Lung (tissue), 12 donors: ENCODE results near the gene MAPKAPK3. TPM values are rescaled to one million over a fixed set of nuclear protein-coding genes. Genes with fewer than 3 reads are reported as not detected.

ENCODE experiments used
- ATAC-seq: fragments of 200-7000 bp; cut with Tn5 transposase; one replicate; pipeline ENCODE4 v1.9.1; 2020; ENCODE audit warnings: moderate number of reproducible peaks; ENCODE audit not compliant: insufficient read depth, low FRiP score
- DNase-seq, 3 donors: peaks; one replicate each; pipeline ENCODE4 v3.0.0-alpha.2; 2013 to 2017
- H3K27ac ChIP-seq, 2 donors: one replicate each; pipeline ENCODE4 v1.5.1; 2013; ENCODE audit warnings: mild to moderate bottlenecking in 2 of 2, moderate library complexity in 2 of 2, control low read depth in 1 of 2, inconsistent platforms in 1 of 2, low read depth in 1 of 2, low read length in 1 of 2
- H3K27me3 ChIP-seq, 3 donors: one replicate each; pipeline ENCODE4 v1.5.1; 2013; ENCODE audit warnings: low read length in 2 of 3; ENCODE audit not compliant: control insufficient read depth in 3 of 3, insufficient read depth in 3 of 3
- H3K36me3 ChIP-seq, 4 donors: one replicate each; pipeline ENCODE4 v1.5.1; 2013; ENCODE audit warnings: low read length in 4 of 4, mild to moderate bottlenecking in 1 of 4, moderate library complexity in 1 of 4; ENCODE audit not compliant: control insufficient read depth in 4 of 4, insufficient read depth in 4 of 4
- H3K4me1 ChIP-seq, 5 donors: one replicate each; pipeline ENCODE4 v1.5.1; 2013; ENCODE audit warnings: low read length in 5 of 5, mild to moderate bottlenecking in 2 of 5, moderate library complexity in 1 of 5; ENCODE audit not compliant: control insufficient read depth in 5 of 5, insufficient read depth in 5 of 5
- H3K4me3 ChIP-seq: one replicate; pipeline ENCODE4 v1.5.1; 2013; ENCODE audit warnings: mild to moderate bottlenecking, control low read depth, moderate library complexity
- H3K9ac ChIP-seq, 2 donors: one replicate each; pipeline ENCODE4 v1.5.1; 2013; ENCODE audit warnings: low read length in 2 of 2, control low read depth in 1 of 2; ENCODE audit not compliant: insufficient read depth in 1 of 2
- H3K9me3 ChIP-seq, 4 donors: one replicate each; pipeline ENCODE4 v1.5.1; 2013; ENCODE audit warnings: low read length in 3 of 4, mild to moderate bottlenecking in 1 of 4, moderate library complexity in 1 of 4; ENCODE audit not compliant: control insufficient read depth in 4 of 4, insufficient read depth in 3 of 4
- WGBS, 2 donors: extraction: QIAGEN DNeasy Blood & Tissue Kit; methylation state at CpG; one replicate each; pipeline ENCODE4 v1.1.7; 2013; 5-methylcytosine and 5-hydroxymethylcytosine counted together
- polyA plus RNA-seq, 2 donors: library from polyadenylated mRNA; stranded (reverse); fragments of 200-250 nt; gene quantifications; one replicate each; pipeline ENCODE4 v1.2.1, GENCODE V29; 2013
- total RNA-seq, 2 donors: library from RNA; depleted of rRNA in 1 of 2; stranded (reverse); fragments of >200 nt in 1 of 2; gene quantifications; one replicate each; pipeline ENCODE4 v1.2.1, GENCODE V29; 2014 to 2021
- TF ChIP-seq, protein P1 (sequence below): IDR thresholded peaks from 2 replicates; pipeline ENCODE4 v1.5.1; 2012; ENCODE audit warnings: mild to moderate bottlenecking; ENCODE audit errors: control extremely low read depth, extremely low read depth
- donor health status: control.
- donor health status: control.
- donor health status: Bipolar disorder and iron deficiency.
- donor health status: healthy.
- donor health status: DM: yes; HTN: yes; CAD: no.

Gene MAPKAPK3
- total and polyA plus RNA-seq, 4 donors = 23.6 to 96.1 (median 71.4) TPM

DNA sequence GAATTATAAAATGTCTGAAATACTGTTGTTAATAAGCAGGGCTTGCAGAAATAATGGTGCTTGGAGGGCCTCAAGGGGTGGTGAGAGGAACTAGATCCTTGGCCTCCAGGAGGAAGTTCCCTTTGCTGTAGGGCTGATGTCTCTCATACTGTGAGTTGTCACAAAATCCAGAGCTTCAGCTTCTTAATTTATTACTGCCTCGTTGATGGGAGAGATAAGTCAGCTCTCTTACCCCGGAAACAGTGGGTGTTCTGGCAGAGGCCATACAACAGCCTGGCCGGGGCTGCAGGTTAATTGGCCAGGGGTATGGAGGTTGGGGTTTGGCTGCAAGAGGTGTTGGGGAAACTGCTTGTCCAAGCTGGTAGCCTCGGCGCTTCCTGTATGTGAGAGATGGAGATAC, 15.5 kb downstream of the MAPKAPK3 start:
- no peak for DNase-seq
- H3K9me3 ChIP-seq = no peaks in the 10 kb centered on the region
- H3K27me3 ChIP-seq = no peaks in the 10 kb centered on the region
- H3K36me3 ChIP-seq = peaks cover 0 to 4% (median 0%) of the 10 kb centered on the region in 4 donors
- H3K4me1 ChIP-seq = peaks cover 0 to 26% (median 5%) of the 10 kb centered on the region in 5 donors
- WGBS, 2 donors = 14 to 43% methylated on average over 5 of the region's 5 CpGs
- TF ChIP-seq, protein P1, sequence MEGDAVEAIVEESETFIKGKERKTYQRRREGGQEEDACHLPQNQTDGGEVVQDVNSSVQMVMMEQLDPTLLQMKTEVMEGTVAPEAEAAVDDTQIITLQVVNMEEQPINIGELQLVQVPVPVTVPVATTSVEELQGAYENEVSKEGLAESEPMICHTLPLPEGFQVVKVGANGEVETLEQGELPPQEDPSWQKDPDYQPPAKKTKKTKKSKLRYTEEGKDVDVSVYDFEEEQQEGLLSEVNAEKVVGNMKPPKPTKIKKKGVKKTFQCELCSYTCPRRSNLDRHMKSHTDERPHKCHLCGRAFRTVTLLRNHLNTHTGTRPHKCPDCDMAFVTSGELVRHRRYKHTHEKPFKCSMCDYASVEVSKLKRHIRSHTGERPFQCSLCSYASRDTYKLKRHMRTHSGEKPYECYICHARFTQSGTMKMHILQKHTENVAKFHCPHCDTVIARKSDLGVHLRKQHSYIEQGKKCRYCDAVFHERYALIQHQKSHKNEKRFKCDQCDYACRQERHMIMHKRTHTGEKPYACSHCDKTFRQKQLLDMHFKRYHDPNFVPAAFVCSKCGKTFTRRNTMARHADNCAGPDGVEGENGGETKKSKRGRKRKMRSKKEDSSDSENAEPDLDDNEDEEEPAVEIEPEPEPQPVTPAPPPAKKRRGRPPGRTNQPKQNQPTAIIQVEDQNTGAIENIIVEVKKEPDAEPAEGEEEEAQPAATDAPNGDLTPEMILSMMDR = no peak
- H3K27ac ChIP-seq = no peak overlapping the region
- H3K4me3 ChIP-seq = no peak overlapping the region
- no peak for ATAC-seq
- no peak overlapping the region for H3K9ac ChIP-seq

DNA sequence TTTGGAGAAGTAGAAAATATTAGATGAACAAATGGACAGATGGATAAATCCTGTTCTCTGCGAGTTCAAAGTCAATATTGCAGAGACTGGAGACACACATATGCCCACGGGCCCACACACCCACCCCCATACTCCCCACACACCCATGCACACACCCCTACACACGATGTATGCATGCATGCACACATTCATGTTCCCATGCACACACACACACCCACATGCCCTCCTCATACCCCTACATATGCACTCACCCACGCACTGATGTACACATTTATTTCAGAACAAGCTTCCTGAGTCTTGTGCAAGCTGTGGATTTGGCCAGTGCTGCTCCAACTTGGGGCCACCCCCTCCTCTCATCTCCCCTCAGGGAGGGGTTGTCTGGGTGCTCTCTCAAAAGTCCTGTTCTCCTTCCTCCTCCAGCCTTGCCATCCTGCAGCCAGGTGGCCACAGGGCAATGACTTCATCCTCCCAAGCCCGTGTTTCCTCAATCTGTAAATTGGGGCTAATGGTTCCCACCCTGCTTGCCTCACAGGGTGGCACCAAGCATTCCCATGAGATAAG, 16.4 kb downstream of the MAPKAPK3 start:
- no peak overlapping the region for H3K9ac ChIP-seq
- H3K27me3 ChIP-seq = no peaks in the 10 kb centered on the region
- H3K9me3 ChIP-seq = no peaks in the 10 kb centered on the region
- peaks cover 0 to 4% (median 0%) of the 10 kb centered on the region in 4 donors for H3K36me3 ChIP-seq
- peaks cover 0 to 22% (median 5%) of the 10 kb centered on the region in 5 donors for H3K4me1 ChIP-seq
- H3K27ac ChIP-seq = no peak overlapping the region
- WGBS, 2 donors = 52 to 60% methylated on average over 5 of the region's 5 CpGs
- ATAC-seq = no peak
- TF ChIP-seq, protein P1 = no peak
- no peak for DNase-seq
- H3K4me3 ChIP-seq = no peak overlapping the region

DNA sequence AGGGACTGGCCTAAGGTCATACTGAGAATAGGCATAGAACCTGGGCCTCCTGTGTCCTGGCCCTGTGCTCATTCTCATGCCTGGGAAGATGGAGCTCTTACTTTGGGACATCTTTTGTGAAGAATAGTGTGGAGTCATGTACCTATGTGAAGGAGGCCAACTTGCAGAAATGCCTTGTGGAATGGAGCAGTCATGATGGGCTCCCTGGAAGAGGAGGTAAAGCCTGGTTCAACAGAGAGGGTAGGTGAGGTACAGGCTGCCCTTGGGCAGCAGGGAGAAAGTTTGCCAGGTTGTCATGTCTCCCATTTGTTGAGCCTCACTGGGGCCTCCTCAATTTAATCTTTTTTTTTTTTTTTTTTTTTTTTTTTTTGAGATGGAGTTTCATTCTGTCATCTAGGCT, 18.1 kb downstream of the MAPKAPK3 start:
- no peaks in the 10 kb centered on the region for H3K9me3 ChIP-seq
- H3K4me1 ChIP-seq = peaks cover 0 to 10% (median 5%) of the 10 kb centered on the region in 5 donors

More for the DNA sequence above, 18.1 kb downstream of the MAPKAPK3 start:
- Histone ChIP-seq H3K9ac (no peak overlapping the region), H3K27me3 (no peaks in the 10 kb centered on the region), H3K4me3 (no peak overlapping the region), H3K36me3 (peaks cover 0 to 11% (median 0%) of the 10 kb centered on the region in 4 donors), H3K27ac (no peak overlapping the region)
- TF ChIP-seq, protein P1 = no peak
- ATAC-seq (no peak), DNase-seq (no peak)
